HG03060 (cell line): ENCODE data around the gene CDCP2.
"Not testable (repeated sequence)": the region's sequence is repeated elsewhere in the genome, so short reads cannot be mapped to it uniquely, and the experiment has no call there.

Experiments
- ATAC-seq: cut with Tn5 transposase; IDR thresholded peaks from one replicate; pipeline ENCODE4 v1.9.1; 2021; ENCODE audit warnings: low read depth, moderate number of reproducible peaks; ENCODE audit not compliant: unreplicated experiment

Gene CDCP2

DNA sequence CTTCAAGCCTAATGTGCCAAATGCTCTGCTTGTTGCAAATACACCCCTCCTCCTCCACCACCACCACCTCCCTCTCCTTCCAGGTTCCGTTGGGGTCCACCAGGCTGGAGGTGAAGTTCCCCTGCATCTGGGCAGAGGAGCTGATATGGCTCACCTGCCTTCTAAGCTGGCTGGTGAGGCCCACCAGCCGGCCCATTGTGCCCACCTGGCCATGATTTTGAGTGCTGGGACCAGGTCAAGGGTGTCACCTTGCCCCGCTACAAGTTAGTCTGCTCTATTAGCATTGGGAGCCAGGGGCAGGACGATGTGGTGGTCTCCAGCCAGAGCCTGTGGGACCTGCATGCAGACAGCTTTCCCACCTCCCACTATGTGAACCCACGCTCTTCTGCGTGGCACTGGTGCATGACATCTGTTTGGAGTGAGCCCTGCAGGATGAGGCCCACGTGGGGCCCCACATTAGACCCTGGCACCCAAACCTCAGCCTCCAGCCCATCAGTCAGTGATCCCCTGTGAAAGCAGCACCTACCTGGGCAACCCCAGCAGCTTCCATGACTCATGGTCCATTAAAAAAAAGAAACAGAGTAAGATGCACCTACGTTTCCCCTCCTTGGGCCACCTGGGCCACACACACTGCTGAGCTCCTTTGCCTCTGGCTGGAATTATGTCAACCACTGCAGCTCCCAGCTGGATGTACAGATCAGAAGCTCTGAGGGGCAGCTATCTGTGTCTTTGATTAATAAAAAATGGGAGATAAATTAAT lies 15.6 kb upstream of the CDCP2 start:
- no peak for ATAC-seq

DNA sequence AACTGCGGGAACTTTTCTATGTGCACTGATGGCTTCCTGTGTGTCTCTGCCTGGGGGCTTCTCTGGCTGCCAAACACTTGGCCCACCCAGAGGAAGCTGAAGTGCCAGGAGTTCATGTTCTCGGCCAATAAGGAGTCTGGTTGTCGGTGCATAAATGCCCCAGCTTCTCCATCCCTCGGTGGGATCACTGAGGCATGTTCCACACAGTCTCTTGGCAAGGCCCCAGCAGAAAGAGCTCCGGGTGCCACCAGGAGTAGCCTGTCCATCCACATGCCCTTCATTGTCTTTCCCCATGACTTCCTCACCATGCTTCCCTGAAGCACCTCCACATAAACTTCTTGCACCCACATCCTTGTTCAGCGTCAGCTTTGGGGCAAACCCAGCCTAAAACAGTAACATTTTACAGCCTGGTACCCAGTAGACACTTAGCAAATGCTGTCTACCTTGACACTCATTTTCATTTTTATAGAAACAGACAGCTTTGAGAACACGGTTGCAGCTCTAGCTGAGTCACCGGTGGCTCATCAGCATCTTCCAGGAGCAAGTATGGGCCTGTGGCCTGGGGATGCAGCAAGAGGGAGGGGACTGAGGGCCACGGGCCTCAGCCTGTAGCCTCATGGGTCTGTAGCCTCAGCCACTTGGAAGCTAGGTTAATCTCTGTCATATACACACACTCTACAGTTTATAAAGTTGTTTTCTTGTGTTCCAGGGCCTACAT lies 14.8 kb upstream of the CDCP2 start:
- ATAC-seq, result no peak

DNA sequence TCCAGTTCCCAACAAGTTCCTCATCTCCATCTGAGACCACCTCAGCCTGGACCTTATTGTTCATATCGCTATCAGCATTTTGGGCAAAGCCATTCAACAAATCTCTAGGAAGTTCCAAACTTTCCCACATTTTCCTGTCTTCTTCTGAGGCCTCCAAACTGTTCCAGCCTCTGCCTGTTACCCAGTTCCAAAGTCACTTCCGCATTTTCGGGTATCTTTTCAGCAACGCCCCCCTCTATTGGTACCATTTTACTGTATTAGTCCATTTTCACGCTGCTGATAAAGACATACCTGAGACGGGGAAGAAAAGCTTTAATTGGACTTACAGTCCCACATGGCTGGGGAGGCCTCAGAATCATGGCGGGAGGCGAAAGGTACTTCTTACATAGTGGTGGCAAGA lies 13.6 kb upstream of the CDCP2 start:
- not testable (repeated sequence) for ATAC-seq

- no peak for ATAC-seq
Observed at GRCh38 chr1:54165146-54165545, 12.3 kb upstream of the CDCP2 start.

DNA sequence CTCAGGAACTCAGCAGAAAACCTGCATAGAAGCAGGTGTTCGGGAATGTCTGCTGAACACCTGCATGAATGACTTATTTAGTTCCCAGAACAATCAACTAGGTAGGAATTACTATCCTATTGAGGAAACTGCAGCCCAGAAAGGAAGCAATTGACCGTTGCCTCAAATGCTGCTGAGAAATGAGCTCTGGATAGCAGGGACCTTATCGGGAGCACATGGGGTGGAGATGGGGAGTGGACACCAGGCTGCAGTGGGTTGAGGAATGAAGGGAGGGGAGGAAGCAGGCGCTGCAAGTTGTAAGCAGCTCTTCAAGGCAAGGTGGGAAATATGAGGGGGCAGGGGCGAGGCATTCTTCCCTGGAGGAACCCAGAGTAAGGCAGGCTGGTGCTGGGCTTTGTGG lies 10.8 kb upstream of the CDCP2 start:
- ATAC-seq, result no peak

GRCh38 chr1:54163051-54163450 lies 10.3 kb upstream of the CDCP2 start:
- ATAC-seq, result no peak

GRCh38 chr1:54161495-54162168 lies 8.8 kb upstream of the CDCP2 start:
- ATAC-seq, result no peak

- ATAC-seq, result no peak
Observed at GRCh38 chr1:54160351-54160750, 7.6 kb upstream of the CDCP2 start.

GRCh38 chr1:54159733-54160316 lies 7.0 kb upstream of the CDCP2 start:
- no peak for ATAC-seq

DNA sequence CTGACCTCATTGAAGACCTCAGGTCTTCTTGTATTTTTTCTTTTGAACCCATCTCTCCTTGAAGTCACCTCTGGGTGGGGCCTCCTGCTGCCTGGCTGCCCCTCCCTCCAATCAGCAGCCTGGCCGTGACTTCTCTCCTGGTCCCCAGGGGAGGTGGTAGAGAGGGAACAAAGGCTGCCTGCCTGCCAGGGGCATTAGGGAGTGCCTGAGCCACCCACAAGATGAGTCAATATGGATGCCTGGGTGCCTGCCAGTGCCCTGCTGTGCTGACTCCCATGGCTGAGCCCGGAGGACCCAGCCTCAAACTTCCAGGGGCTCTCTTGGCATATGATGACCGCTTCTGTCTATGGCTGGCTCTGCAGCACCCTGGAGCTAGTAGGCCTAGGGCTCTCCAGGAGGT lies 5.3 kb upstream of the CDCP2 start:
- ATAC-seq, result no peak

- ATAC-seq, result no peak
Observed at GRCh38 chr1:54157401-54157800, 4.6 kb upstream of the CDCP2 start.

GRCh38 chr1:54156986-54157385 lies 4.2 kb upstream of the CDCP2 start:
- no peak for ATAC-seq

GRCh38 chr1:54156201-54156600 lies 3.4 kb upstream of the CDCP2 start:
- no peak for ATAC-seq

DNA sequence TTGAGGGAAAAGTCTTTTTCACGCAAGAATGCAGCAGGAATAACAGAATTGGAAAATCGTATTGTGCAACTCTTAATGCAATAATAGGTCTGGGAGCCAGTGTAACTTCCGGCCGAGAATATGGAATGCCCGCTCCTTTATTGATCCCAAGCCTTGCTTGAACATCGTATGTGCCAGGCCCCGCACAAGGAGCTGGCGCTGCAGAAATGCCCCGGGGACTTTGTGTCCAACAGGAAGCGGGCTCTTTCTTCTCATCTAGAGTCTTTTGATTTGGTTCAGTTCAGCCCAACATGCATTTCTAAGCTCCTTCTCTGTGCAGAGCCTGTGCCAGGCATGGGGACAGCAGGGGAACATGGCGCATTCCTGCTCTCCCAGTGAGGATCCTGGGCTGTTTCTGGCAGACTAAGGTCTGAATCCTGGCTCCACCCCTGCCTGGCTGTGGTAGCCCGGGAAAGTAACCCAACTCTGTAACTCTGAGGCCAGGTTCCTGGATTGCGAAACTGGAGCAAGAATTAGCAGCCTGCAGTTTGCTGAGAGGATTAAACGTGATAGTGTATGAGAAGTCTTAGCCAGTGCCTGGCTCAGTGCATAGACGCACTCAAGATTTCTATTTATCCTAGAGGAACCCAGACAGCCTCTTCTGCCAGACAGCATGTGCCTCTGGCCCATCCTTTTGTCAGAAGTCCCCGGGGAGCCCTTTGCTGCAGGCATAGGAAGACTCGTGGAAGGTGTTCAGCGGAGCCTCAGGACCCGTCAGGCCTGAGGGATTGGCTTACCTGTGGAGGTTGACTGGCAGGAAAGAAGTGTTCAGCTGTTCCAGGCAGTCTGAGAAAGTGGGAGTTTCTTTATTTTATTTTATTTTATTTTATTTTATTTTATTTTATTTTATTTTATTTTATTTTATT lies 987 bp upstream of the CDCP2 start:
- ATAC-seq, result no peak

DNA sequence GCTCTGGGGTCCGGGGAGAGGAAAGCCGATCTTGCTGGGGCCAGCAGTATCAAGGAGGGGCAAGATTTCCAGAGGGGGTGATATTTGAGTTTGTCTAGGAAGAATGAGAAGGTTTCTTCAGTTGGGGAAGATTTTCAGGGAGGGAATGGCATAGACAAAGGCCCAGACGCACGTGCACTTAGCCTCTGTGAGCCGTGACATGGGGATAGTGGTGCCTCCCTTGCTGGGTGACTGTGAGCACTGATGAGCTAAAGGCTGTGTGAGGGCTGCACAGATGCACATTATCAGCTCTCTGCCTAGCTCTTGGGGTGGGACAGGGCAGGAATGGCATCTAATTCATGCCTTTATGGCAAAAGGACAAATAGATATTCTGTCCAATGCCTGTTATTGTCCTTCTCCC lies 1.8 kb downstream of the CDCP2 start:
- ATAC-seq, result no peak

GRCh38 chr1:54149734-54150133 lies 3.1 kb downstream of the CDCP2 start:
- no peak for ATAC-seq

GRCh38 chr1:54144366-54144765 lies 8.4 kb downstream of the CDCP2 start:
- no peak for ATAC-seq

DNA sequence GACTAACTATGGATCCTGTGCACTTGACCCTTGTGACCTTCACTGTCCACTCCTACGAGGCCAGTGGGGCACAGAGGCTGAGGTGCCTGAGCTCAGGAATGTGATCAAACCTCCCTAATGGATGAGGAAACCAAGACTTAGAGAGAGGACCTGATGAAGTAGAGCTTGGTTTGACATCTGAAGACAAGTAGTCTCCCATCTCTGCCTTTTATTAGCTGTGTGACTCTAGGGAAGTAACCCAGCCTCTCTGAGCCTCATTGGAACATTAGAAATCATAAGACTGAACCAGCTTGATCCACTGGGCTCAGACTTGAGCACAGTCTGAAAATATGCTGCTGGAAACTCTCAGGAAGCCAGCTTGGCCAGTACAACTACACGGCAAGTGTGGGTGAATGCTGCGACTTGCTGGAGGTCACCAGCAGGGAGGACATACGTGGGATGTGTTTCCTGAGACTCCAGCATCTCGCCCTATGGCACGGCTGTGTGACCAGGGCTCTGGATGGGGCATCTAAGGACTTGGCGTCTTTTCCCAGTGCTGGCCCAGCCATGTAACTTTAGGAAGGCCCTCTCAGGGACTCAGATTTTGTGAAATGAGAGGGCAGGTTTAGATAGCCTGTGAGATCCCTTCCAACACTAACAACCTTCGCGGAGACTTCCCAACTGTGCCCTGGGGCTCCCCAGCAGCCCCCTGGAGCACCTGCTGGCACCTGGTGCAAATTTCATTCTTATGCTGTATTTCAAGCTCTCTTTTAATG lies 10.5 kb downstream of the CDCP2 start:
- ATAC-seq, result no peak

- ATAC-seq, result no peak
Observed at GRCh38 chr1:54139711-54140110, 13.1 kb downstream of the CDCP2 start.

DNA sequence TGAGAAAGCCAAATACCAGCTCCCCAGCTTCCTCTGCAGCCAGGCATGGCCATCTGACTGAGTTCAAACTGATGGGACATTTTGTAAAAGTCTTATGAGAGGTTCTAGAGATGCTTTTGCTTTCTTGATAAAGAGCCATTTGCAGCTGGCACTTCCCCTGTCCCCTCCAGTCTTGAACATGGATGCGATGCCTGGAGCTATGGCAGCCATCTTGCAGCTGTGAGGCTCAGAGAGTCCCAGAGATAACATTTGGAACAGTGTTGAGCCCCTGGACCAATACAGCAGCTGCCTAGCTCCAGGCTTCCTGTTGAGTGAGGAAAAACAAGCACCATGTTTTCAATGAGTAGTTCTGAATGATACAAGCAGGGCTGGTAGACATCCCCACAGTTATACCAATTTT lies 13.8 kb downstream of the CDCP2 start:
- ATAC-seq, result no peak
